Mononuclear cell (primary cell): ENCODE results near the gene C8A. TPM values are rescaled to one million over a fixed set of nuclear protein-coding genes. Genes with fewer than 3 reads are reported as not detected.

Experiments
- H3K27me3 ChIP-seq: 2 replicates; pipeline ENCODE4 v1.6.0; 2011; ENCODE audit warnings: low read length, control low read depth; ENCODE audit not compliant: insufficient read depth
- H3K4me1 ChIP-seq: 2 replicates; pipeline ENCODE4 v1.5.1; 2011; ENCODE audit warnings: mild to moderate bottlenecking, low read length, control low read depth; ENCODE audit not compliant: insufficient read depth
- H3K4me3 ChIP-seq: 2 replicates; pipeline ENCODE4 v1.5.1; 2011; ENCODE audit warnings: mild to moderate bottlenecking, low read length, moderate library complexity
- H3K9me3 ChIP-seq: 2 replicates; pipeline ENCODE4 v1.5.1; 2011; ENCODE audit warnings: low read depth, mild to moderate bottlenecking, control low read depth, low read length
- total RNA-seq: library from RNA; depleted of rRNA; stranded (reverse); fragments of >200 nt; gene quantifications from one replicate; pipeline ENCODE4 v1.2.3, GENCODE V29; 2012

The C8A gene
- total RNA-seq: not detected

DNA sequence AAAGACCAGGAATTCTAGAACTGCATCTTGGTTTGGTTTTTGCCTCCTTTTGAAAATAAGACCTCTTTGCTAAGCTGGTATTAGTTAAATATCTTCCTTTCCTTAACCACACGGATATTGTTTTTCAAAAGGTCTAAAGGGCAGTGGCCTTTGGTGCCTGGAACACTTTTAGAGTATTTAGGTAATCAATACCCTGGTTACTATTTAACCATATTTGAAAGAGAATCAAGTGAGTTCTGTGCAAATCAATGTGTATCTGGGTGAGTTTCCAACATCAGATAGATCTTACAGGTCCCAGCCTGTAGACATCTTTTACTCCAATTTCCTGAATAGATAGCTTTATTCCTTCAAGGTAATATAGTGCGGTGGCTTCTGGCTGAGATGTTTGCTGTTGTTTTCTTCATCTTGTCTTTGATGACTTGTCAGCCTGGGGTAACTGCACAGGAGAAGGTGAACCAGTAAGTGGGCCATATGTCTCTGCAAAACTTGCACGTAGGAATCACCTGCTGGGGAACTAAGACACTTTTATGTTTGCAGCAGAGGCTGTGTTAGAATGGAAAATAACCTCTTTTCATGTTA is at the start of gene C8A:
Gene C8A (plus strand): TSS at position 277 of the 579 bp plus-strand sequence. CDS start 105 bp downstream, at position 382.
- Histone ChIP-seq H3K9me3 (no peaks in the 10 kb centered on the region), H3K27me3 (no peaks in the 10 kb centered on the region), H3K4me1 (no peaks in the 10 kb centered on the region), H3K4me3 (no peak within 1 kb of the TSS)

DNA sequence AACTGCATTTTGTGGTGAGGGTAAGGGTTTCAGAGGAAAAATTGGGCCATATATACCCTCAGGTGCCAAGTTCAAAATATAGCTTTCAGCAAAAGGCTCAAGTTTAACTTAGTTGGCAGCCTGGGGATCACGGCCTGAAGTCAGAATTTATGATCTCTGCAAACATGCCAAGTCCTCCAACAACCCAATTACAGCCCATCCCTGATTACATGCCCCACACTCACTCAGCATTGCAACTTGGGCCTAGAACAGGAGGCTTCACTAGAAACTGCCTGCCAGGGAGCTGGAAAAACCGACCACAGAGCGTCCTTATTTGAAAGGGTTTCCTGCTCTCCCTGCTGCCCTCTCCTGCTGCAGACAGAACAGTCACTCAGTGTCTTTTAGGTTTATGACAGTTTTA is 47.8 kb upstream of the C8A start:
- H3K9me3 ChIP-seq: no peaks in the 10 kb centered on the region
- H3K27me3 ChIP-seq: peaks cover 2% of the 10 kb centered on the region
- H3K4me1 ChIP-seq: no peaks in the 10 kb centered on the region
- no peak overlapping the region for H3K4me3 ChIP-seq

DNA sequence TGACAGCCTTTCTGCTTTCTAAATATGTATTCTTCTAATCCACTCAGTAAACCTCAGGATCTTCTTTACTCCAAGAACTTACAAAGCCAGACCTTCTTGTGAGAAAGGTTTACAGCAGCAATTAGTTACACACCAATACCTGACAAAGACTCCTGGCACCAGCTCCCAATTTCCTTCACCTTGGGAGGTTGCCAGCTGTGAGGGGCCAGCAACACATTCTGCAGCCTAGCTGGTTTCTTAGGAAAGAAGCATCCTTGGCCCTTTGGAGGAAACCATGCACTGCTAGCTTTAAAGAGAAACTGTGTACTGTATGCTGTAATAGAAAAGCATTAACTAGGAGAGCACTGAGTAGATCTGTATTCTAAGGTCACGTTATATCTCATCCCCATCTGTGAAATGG is 46.2 kb upstream of the C8A start:
- no peaks in the 10 kb centered on the region for H3K9me3 ChIP-seq
- H3K4me1 ChIP-seq: no peaks in the 10 kb centered on the region
- H3K27me3 ChIP-seq: peaks cover 5% of the 10 kb centered on the region

DNA sequence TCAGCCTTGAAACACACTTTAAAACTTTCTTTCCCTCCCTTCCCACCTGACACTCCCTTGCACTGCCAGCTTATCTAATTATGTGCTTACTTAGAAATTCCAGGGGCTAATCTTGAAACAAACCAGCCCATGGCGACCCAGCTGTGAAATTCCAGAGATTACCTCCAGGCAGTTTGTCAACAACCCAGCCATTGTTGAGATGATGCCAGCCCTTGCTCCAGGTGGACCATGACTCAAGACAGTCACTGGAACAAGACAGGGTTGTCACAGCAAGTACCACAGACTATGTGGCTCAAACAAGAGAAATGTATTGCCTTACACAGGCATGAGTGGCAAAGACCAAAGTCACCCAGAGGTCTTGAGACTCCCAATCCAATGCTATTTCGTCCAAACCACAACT is 43.3 kb upstream of the C8A start:
- no peaks in the 10 kb centered on the region for H3K9me3 ChIP-seq
- H3K4me1 ChIP-seq: no peaks in the 10 kb centered on the region
- no peak overlapping the region for H3K4me3 ChIP-seq
- peaks cover 5% of the 10 kb centered on the region for H3K27me3 ChIP-seq

More for the DNA sequence above, 46.2 kb upstream of the C8A start:
- H3K4me3 ChIP-seq: no peak overlapping the region

DNA sequence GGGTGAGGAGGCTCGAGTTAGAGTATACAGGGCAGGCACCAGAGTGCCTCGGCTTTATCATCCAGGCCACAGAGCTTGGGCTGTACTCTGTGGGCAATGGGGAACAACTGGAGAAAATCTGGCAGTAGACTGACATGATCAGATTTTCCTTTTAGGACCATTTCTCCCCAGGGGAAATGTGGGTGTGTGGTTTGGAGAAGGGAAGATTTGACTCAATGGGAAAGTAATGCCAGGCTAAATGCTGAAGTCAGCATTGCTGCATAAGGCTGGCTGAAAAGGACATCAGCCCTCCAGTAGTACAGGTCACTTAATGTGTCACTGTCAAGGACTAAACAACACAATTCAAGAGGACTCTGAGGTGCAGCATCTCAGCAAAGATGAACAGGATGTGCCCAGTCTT is 40.4 kb upstream of the C8A start:
- peaks cover 5% of the 10 kb centered on the region for H3K27me3 ChIP-seq
- H3K4me1 ChIP-seq: no peaks in the 10 kb centered on the region
- no peak overlapping the region for H3K4me3 ChIP-seq
- no peaks in the 10 kb centered on the region for H3K9me3 ChIP-seq

DNA sequence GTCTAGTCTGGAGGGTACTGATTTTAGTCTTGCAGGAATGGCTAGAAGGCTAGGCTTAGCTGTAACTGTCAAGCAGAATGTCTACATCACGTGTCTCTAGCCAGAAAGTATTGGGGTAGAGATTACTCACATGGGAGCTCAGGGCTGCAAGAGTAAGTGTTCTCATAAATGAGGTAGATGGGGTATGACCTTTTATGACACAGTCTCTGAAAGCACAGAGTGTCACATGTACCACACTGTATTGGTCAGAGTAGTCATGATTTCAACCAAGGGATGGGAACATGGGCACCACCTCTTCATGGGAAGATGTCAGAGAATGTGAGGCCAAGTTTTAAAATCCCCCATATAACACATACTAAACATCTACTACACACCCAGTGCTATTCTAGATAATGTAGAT is 38.3 kb upstream of the C8A start:
- no peaks in the 10 kb centered on the region for H3K4me1 ChIP-seq
- peaks cover 4% of the 10 kb centered on the region for H3K27me3 ChIP-seq
- H3K9me3 ChIP-seq: no peaks in the 10 kb centered on the region
- no peak overlapping the region for H3K4me3 ChIP-seq

DNA sequence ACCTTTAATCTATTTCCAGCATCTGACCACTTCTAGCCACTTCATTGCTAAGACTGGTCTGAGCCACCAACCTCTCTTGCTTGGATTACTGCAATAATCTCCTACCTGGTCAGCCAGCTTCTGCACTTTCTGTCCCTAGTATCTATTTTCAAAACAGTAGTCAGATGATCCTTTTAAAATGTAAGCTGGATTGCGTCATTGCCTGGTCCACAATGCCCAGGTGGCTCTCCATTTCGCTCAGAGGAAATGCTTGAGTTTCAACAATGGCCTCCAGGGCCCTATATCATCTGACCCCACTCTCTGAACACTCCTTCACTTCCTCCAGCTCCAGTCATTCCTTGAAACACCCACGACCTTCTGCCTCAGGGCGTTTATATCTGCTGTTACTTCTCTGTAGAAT is 37.7 kb upstream of the C8A start:
- Histone ChIP-seq H3K4me3 (no peak overlapping the region), H3K27me3 (peaks cover 3% of the 10 kb centered on the region), H3K9me3 (no peaks in the 10 kb centered on the region), H3K4me1 (no peaks in the 10 kb centered on the region)

DNA sequence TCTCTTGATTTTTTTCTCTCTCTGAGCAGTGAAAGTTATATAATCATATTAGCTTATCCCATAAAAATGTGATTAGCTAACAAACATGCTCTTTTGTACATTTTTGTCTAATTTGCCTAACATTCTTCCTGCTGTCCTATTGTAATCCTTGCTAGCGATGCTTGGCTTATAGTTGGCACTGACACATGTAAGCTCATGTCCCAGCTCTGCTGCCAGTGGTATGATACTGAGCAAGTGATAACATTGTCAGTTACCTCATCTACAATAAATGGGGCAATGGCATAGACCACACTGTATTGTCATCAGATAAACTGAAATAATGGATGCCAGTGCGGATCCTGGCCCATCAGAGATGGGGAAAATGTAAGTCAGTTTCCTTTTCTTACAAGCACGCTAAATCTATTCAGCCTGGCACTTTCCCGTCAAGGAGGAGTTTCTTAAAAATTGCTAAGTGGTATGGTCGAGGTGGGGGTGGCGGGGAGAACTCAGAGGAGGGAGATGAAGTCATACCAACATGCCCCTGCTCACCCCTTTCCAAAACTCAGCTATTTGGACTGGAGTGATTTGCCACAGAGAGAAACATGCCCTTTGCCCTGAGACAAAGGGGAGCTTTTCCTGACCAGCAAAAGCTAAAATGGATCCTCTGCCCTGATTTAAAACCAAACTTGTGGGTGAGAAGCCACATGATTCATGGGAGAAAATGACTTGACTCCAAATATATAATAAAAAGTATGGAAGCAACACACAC is 36.7 kb upstream of the C8A start:
- no peak overlapping the region for H3K4me3 ChIP-seq
- H3K27me3 ChIP-seq: peaks cover 3% of the 10 kb centered on the region
- no peaks in the 10 kb centered on the region for H3K9me3 ChIP-seq
- no peaks in the 10 kb centered on the region for H3K4me1 ChIP-seq

DNA sequence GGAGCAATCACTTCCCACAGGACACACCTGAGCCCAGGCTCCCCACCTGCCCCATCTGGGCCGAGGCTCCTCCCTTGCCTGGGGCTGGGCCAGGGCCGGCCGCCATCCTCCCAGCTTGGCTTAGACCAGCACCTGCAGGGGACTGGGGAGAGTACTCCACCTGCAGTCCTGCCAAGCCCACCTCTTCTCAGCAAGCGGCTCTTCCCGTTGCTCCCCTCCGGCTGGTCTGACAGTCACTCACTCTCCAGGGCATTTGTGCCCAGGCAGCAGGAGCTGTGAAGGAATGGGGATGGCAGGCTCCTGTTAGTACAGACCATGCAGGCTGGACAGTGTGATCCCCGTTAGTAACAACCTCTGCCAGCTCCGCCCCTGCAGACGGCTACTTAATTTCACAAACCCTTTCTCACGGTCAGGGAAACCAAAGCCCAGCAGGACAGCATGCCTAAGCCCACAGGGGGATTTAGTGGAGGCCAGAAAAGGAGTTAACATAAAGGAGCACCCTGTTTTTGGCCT is 35.2 kb upstream of the C8A start, which contains the start of gene FYB2:
Gene FYB2 (minus strand): TSS at position 18 of the 513 bp plus-strand sequence. CDS start 114 bp downstream, outside the sequence.
- H3K4me1 ChIP-seq: no peaks in the 10 kb centered on the region
- no peaks in the 10 kb centered on the region for H3K9me3 ChIP-seq
- H3K27me3 ChIP-seq: no peaks in the 10 kb centered on the region
- no peak within 1 kb of the TSS for H3K4me3 ChIP-seq

DNA sequence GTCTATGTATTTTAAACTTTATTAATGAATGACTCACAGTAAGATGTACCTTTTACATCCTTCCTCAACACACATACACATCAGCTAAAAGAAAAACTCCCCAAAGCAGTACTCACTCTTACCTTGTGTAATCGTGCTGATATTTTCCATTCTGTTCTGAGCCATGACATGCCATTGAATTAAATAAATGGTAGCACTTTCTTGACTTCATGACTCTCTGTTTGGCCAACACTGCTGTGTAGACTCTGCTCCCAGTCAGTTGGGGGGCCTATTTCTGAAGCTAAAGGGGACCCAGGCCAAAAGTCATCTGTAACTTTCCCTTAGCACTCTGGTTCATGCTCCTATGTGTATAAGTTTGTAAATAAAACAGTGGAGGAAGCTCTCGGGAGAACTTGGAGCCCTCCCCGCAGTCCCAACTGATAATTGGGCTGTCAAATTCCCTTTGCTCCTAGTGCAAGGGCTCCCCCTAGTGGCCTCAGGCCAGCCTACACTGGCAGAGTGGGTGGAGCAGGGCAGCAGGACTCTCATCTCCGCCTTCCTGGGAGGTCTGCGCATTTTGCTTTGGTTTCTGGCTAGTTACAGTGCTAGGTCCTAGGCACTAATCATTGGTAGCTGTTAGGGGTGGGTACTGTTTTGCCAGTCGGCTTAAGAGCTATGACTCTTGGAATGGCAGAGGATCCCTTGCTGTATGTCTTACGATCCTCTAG is 33.7 kb upstream of the C8A start:
- no peaks in the 10 kb centered on the region for H3K9me3 ChIP-seq
- no peaks in the 10 kb centered on the region for H3K27me3 ChIP-seq
- H3K4me1 ChIP-seq: no peaks in the 10 kb centered on the region
- no peak overlapping the region for H3K4me3 ChIP-seq

DNA sequence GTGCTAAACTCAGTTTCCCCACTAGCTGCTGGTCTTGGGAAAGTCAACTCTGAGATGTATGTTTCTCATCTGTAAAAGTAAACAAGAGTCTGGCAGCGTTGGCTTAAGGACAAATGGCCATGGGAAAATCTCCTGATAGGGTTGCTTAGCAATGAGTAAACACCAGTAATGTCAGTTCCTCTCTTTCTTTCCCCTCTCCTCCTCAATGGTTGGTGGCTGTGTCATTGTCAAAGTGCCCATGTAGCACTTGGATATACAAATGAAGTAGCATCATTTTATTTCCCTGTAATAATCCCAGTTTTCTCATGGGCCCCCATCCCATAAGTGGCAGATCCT is 33.2 kb upstream of the C8A start:
- no peaks in the 10 kb centered on the region for H3K9me3 ChIP-seq
- no peaks in the 10 kb centered on the region for H3K4me1 ChIP-seq
- H3K4me3 ChIP-seq: no peak overlapping the region
- no peaks in the 10 kb centered on the region for H3K27me3 ChIP-seq

DNA sequence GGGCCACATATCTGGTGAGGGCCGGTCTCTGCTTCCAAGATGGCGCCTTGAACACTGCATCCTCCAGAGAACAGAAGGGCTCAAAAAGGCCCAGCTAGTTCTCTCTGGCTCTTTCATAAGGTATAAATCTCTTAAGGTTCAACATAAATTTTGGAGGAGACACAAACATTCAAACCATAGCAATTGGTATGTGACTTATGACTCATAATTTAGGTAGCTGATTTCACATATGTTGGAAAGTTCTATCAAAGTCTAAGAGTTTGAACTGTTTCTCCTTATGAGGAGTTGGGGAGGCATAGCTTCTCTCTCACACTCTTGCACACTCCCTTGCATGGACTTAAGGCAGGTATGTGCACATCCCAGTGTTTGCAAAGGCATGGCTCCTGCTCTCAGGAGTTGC is 30.3 kb upstream of the C8A start:
- H3K9me3 ChIP-seq: no peaks in the 10 kb centered on the region
- H3K4me1 ChIP-seq: no peaks in the 10 kb centered on the region
- H3K27me3 ChIP-seq: no peaks in the 10 kb centered on the region
- H3K4me3 ChIP-seq: no peak overlapping the region

DNA sequence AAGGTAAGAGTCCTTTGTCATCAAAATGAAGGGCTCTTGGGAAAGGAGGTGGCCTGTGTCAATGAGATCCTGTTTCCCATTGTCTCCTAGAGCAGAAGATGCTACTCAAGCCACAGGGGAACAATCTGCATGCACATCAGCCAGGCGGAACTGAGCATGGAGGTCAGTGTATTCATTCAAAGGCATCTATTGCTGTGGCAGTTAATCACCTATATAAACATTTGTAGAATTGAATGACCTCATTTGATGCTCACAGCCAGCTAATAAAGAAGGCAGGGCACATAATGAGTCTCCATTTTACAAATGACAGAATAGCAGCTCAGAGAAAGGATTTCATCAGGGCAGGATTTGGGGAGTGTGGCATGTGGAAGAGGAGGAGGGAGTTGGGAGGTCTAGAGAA is 29.7 kb upstream of the C8A start:
- Histone ChIP-seq H3K27me3 (no peaks in the 10 kb centered on the region), H3K4me1 (no peaks in the 10 kb centered on the region), H3K4me3 (no peak overlapping the region), H3K9me3 (no peaks in the 10 kb centered on the region)

DNA sequence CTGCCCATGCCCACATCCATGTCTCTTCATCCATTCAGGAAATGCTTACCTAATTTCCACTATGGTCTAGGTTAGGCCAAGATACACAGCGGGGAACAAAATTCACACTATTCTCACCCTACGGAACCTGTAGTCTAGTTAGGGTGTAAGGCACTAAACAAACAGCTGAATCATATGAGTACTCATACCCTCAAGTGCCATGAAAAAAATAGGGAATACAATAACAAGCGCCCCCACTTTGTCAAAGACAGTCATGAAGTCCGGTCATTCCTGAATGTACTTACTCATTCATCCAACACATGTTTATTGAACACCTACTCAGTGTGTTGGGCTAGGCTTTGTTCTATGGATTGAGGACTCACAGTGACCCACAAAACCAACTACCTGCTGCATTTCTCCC is 29.2 kb upstream of the C8A start:
- Histone ChIP-seq H3K27me3 (no peaks in the 10 kb centered on the region), H3K9me3 (no peaks in the 10 kb centered on the region), H3K4me1 (no peaks in the 10 kb centered on the region), H3K4me3 (no peak overlapping the region)

DNA sequence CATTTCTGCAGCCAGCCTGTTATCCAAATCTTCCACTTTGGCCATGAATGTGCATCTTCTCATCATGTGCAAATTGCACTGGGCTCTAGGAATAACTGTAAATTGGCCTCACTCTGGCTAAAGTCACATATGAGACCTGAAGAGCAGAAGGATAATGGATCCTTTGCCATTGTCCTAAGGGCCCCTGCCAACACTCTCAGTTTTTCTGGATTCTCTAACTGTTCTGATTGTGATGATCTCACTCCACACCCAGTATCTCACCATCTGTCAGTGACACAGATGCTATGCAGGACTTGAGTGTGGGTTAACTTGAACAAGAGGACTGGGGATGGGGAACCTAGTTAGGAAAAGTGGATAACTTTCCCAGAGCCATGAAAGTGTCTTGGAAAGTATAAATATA is 26.9 kb upstream of the C8A start:
- no peak overlapping the region for H3K4me3 ChIP-seq
- no peaks in the 10 kb centered on the region for H3K27me3 ChIP-seq
- H3K9me3 ChIP-seq: no peaks in the 10 kb centered on the region

More for the DNA sequence above, 26.9 kb upstream of the C8A start:
- no peaks in the 10 kb centered on the region for H3K4me1 ChIP-seq
